HL-60 (cell line): ENCODE results near the gene PRAMEF13.
"Not testable (repeated sequence)": the region's sequence is repeated elsewhere in the genome, so short reads cannot be mapped to it uniquely, and the experiment has no call there.

Source experiments
- CTCF ChIP-seq: IDR thresholded peaks from one replicate; pipeline ENCODE4 v1.5.1; 2011; ENCODE audit warnings: low read length, control low read depth, inconsistent platforms; ENCODE audit not compliant: insufficient read depth
- POLR2AphosphoS5 ChIP-seq: IDR thresholded peaks from 2 replicates; pipeline ENCODE4 v1.6.1; 2012; ENCODE audit warnings: low read depth
- REST ChIP-seq: IDR thresholded peaks from 2 replicates; pipeline ENCODE4 v1.6.1; 2012; ENCODE audit warnings: low read depth; ENCODE audit not compliant: insufficient replicate concordance

GRCh38 chr1:13155909-13156308, 45.3 kb downstream of the PRAMEF13 start, which contains the start of gene PRAMEF26:
- not testable (repeated sequence) for TF ChIP-seq POLR2AphosphoS5, CTCF, REST
